Neuron (in vitro differentiated cells): Measurements from ENCODE around the gene TMEM61.

Source experiments
- H2AFZ ChIP-seq: one replicate; pipeline ENCODE4 v1.6.1; 2013; ENCODE audit warnings: low read depth, mild to moderate bottlenecking, inconsistent platforms, low read length, moderate library complexity
- H3K27me3 ChIP-seq: one replicate; pipeline ENCODE4 v1.6.1; 2013; ENCODE audit warnings: low read length; ENCODE audit not compliant: insufficient read depth
- H3K36me3 ChIP-seq: one replicate; pipeline ENCODE4 v1.6.1; 2013; ENCODE audit warnings: low read length; ENCODE audit not compliant: insufficient read depth
- H3K4me1 ChIP-seq: one replicate; pipeline ENCODE4 v1.6.1; 2013; ENCODE audit warnings: low read length; ENCODE audit not compliant: insufficient read depth
- H3K4me3 ChIP-seq: 2 replicates; pipeline ENCODE4 v1.5.1; 2013; ENCODE audit warnings: mild to moderate bottlenecking, low read length, moderate library complexity
- H3K9me3 ChIP-seq: one replicate; pipeline ENCODE4 v1.6.1; 2013; ENCODE audit warnings: low read length

The TMEM61 gene

DNA sequence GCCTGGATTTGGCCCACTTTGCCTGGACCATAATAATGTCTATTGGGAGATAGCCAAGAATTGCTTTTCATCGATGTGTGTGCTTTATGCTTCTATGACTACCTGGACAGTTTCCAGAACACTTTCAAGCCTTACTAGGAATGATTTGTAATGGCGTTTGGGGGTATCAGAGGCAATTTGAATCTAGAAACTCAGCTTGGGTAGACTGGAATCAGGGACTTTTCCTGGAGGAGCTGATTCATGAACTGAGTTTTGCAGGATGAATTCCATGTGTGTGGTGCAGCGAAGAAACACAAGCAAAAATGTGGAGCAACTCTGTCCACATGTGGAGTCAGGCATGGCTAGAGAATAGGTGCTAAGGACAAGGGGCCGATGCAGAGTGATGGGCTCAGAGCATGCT lies 11.9 kb upstream of the TMEM61 start:
- peaks cover 3% of the 10 kb centered on the region for H3K4me1 ChIP-seq
- H3K36me3 ChIP-seq = no peaks in the 10 kb centered on the region
- H3K4me3 ChIP-seq = no peak overlapping the region
- H3K9me3 ChIP-seq = no peaks in the 10 kb centered on the region
- H3K27me3 ChIP-seq = peaks cover 7% of the 10 kb centered on the region
- H2AFZ ChIP-seq = no peak overlapping the region

DNA sequence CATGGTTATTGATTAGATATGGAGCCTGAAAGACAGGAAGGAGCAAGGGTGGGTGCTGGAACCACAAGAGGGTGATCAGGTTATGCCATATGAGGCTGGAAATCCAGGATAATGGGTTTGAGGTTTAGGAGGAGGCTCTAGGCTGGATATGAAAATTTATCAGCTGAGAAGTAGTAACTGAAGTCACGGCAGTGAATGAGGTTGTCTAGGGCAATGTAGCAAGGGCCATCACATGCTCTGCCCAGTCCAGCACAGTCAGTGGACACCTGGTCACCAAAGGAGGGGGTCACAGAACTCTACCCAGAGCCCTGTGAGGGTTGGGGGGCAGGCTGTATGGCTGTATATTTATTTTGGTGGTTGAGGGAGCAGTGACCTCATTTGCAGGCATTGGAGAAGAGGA lies 10.5 kb upstream of the TMEM61 start:
- Histone ChIP-seq H3K27me3 (peaks cover 7% of the 10 kb centered on the region), H3K9me3 (no peaks in the 10 kb centered on the region), H3K4me3 (no peak overlapping the region), H2AFZ (no peak overlapping the region), H3K36me3 (no peaks in the 10 kb centered on the region), H3K4me1 (peaks cover 3% of the 10 kb centered on the region)

DNA sequence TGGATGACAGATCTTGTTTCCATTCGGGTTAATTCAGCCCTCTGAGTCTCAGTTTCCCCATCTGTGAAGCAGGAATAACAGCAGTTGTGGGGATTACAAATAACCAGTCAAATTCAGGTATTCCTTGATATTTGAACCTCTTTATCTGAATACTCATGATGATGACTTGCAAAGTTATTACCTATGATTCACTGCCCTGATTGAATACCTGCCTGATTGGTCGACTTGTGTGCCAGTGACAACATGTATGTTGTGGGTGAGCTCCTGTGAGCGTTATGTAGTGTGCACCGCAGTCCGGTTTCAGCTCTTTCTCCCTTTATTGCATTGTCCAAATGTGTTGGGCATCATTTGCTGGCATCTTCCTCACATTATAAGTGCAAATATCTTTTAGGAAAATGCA lies 9.5 kb upstream of the TMEM61 start:
- Histone ChIP-seq H2AFZ (no peak overlapping the region), H3K4me1 (peaks cover 3% of the 10 kb centered on the region), H3K9me3 (no peaks in the 10 kb centered on the region), H3K4me3 (no peak overlapping the region), H3K36me3 (no peaks in the 10 kb centered on the region), H3K27me3 (peaks cover 2% of the 10 kb centered on the region)

DNA sequence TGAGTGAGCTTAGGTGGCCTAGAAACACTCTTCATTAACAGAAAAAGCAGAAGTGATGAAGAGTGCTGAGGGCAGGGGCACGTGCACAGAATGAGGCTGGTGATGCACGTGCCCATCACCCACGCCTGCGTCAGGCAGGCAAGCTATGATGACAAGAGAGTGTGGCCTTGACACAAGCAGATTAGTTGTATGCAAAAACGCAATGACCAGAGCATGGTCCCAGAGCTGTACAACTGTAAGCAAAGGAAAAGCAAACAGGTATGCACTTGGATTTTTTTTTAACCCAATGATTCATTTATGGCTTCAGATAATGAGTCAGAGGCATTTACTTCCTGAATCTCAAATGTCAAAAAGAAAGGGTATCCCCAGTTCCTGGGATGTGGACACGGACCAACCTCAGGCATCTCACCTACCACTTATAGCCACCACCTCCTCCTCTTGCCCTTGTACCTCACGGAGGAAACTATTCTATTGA lies 9.1 kb upstream of the TMEM61 start:
- Histone ChIP-seq H3K27me3 (peaks cover 2% of the 10 kb centered on the region), H2AFZ (no peak overlapping the region), H3K4me1 (peaks cover 3% of the 10 kb centered on the region), H3K4me3 (no peak overlapping the region), H3K9me3 (no peaks in the 10 kb centered on the region), H3K36me3 (no peaks in the 10 kb centered on the region)

DNA sequence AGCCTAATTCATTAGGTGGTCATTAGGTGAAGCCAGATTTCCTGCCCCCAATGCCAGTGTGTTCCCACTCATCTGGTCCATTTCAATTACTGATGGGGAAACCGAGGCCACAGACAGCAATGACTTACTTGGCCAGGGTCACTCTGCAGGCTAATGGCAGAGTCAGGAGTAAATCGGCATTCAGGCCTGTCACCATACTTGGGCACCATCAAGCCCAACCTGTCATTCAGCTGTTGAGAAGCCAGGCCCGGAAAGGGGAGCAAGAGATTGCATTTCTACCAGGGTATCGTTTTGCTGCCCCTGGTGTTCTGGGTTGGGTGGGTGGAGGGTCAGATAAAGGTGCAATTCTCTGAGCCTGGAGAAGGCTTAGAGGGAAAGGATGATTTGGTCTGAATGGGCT lies 8.0 kb upstream of the TMEM61 start:
- Histone ChIP-seq H3K27me3 (peaks cover 7% of the 10 kb centered on the region), H3K9me3 (no peaks in the 10 kb centered on the region), H3K36me3 (no peaks in the 10 kb centered on the region), H2AFZ (no peak overlapping the region), H3K4me3 (no peak overlapping the region), H3K4me1 (peaks cover 3% of the 10 kb centered on the region)

DNA sequence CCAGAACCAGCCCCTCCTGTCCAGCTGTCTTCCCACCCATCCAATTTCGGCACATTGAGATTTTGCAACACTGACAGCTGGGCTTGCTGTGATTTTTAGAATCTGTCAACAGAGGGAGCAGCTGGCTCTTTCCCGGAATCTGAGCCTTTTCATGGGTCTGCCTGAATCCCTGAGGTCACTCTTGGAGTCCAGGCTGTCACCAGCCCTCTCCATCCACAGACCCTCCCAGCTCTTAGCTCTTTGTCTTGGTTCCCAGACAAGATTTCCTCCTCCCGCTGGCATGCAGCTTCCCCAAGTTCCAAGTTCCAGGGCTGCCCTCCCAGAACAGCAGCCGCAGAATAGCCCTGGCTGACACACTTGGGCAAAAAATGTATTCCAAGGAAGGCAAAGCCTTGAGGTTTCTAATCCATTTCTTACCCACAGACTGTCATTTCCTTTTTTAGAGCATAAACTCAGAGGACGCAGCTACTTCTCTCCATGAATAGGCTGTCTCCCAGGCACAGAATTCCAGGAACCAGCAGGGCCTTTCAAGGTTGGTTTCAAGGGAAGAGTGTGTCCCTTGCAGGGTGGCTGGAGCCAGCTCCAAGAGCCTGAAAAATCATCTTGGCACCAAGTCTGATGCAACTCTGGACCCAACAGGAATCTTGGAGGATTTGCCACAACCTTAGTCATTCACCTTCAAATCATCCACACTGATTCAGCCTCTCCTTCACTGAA lies 7.1 kb upstream of the TMEM61 start:
- peaks cover 14% of the 10 kb centered on the region for H3K27me3 ChIP-seq
- H3K9me3 ChIP-seq = no peaks in the 10 kb centered on the region
- no peak overlapping the region for H3K4me3 ChIP-seq
- no peak overlapping the region for H2AFZ ChIP-seq
- H3K4me1 ChIP-seq = peaks cover 3% of the 10 kb centered on the region
- H3K36me3 ChIP-seq = no peaks in the 10 kb centered on the region

DNA sequence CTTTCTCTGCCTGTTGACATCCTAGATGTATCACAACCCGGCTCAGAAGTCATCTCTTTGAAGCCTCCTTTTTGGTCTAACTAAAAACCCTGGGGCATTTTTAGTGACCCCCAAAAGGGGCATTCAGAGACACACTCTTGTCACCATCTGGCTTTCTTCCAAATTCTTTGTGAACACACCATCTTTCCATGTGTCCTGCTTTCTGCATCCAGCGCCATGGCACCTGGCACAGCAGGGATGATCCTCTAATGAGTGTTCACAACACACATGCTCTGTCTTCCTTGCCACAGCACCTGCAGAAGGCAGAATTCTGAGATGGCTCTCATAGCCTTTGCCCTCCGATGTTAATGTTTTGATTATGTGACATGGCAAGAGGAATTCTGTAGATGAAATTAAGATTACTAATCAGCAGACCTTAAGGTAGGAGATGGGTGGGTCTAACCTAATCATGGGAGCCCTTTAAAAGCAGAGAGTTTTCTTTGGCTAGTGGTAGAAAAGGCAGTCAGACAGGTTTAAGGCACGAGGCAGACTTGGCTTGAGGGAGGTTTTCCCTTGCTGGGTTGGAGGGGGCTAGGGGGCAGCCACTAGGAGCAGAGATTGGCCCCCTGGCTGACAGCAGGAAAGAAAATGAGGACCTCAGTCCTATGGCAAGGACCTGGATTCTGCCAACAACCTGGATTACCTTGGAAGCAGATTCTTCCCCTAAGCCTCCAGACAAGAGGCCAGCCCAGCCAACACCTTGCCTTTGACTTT lies 4.9 kb upstream of the TMEM61 start:
- Histone ChIP-seq H2AFZ (no peak overlapping the region), H3K27me3 (peaks cover 35% of the 10 kb centered on the region), H3K4me3 (no peak overlapping the region), H3K4me1 (peaks cover 3% of the 10 kb centered on the region), H3K36me3 (no peaks in the 10 kb centered on the region), H3K9me3 (no peaks in the 10 kb centered on the region)

DNA sequence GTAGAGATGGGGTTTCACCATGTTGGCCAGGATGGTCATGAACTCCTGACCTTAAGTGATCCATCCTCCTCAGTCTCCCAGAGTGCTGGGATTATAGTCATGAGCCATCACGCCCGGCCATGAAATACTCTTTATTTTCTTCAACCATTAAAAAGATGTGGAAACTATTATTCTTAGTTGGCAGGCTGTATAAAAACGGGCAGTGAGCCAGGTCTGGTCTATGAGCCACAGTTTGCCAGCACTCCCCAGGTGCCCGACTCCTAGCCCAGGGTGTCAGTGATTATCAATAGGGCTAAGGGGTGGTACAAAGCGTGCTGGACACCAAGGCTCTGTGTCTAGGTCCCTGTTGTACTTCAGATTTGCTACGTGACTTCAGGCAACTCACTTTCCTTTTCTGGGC lies 3.7 kb upstream of the TMEM61 start:
- Histone ChIP-seq H3K36me3 (no peaks in the 10 kb centered on the region), H2AFZ (no peak overlapping the region), H3K27me3 (peaks cover 46% of the 10 kb centered on the region), H3K9me3 (no peaks in the 10 kb centered on the region), H3K4me1 (peaks cover 3% of the 10 kb centered on the region), H3K4me3 (no peak overlapping the region)

DNA sequence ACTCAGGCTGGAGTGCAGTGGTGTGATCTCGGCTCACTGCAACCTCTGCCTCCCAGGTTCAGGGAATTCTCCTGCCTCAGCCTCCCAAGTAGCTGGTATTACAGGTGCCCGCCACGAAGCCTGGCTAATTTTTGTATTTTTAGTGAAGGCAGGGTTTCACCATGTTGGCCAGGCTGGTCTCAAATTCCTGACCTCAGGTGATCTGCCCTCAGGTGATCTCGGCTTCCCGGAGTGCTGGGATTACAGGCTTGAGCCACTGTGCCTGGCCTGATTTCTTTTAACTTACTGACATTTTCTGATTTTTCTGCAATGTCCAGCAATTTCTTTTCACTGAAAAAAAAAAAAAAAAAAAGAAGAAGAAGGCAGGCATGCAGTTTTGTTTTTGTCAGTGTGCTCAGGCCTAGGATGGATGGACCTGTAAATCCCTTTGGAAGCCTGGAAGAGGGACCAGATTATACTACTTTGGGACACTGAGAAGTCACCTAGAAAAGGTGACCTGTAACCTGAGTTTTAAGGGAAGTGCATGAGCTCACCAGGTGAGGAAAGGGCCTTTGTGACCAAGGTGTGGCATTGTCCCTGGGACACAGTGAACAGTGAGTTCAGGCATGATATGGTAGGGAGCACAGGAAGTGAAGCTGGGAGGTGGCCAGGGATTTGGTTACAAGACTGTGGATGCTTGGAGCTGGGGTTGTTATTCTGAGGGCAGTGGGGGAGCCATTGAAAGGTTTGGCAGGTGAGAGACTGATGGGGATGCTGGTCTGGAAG lies 2.7 kb upstream of the TMEM61 start:
- Histone ChIP-seq H3K4me1 (peaks cover 3% of the 10 kb centered on the region), H3K9me3 (no peaks in the 10 kb centered on the region), H2AFZ (no peak overlapping the region), H3K27me3 (peaks cover 53% of the 10 kb centered on the region), H3K36me3 (no peaks in the 10 kb centered on the region), H3K4me3 (no peak overlapping the region)

DNA sequence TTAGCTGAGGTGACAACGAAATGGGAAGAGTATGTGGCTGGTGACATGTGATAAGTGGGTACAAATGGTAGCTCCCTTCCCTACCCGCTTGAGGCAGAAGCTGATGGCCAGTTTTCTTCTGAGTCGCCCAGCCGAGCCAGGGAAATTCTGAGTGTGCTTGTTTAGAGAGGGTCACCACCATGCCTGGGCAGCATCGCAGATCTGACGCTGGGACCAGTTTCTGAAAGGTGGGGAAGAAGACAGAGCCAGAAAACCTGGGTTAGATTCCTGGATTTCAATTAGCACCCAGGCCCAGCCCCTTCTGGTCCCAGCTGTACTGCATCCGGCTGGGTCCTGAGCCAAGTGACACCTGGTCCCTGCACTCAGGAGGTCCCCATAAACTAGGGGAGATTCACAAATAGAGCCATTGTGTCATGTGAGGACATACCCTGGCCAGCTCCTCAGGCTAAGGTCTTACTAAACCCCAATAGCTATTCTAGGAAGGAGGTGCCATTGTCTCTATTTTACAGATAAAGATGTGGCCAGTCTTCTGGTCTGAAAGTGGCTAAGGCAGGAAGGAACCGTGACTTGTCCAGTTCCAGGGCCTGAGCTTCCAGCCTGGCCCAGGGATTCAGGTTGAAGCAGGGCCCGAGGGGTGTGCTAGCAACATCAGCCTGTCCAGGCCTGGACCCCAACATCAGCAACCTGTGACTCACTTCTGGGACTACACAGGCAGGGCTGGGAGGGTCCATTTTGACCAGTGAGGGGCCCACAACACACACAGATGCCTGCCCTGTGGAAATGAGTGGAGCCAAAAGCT lies 1.7 kb upstream of the TMEM61 start:
- no peaks in the 10 kb centered on the region for H3K9me3 ChIP-seq
- no peak overlapping the region for H3K4me3 ChIP-seq
- H3K4me1 ChIP-seq = no peaks in the 10 kb centered on the region
- H2AFZ ChIP-seq = no peak overlapping the region
- H3K27me3 ChIP-seq = peaks cover 53% of the 10 kb centered on the region
- H3K36me3 ChIP-seq = no peaks in the 10 kb centered on the region

DNA sequence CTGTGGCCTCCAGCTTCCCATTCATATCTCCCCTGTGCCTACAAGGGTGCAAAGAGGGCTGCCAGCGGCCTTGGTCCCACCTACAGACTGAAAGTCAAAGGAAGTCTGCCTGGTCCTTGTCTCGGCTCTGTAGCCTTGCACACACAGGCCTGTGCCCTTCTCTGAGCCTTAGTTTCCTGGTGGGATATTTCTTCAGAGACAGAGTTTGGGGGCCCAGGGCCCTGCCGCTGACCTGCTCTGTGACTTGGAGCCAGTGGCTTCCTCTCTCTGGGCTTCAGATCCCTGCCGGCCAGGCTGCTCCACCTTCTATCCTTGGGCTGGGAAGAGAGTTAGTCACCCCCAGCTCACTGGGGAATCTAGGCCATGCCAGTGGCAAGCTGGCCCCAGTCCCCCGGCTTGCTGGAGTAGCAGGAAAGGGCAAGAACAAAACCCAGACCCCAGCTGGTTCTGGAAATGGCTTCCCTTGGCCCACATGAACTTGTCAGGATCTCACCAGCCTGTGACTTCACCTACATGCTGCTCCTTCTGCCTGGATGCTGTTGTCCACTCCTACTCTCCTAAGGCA lies 1.0 kb upstream of the TMEM61 start:
- H3K27me3 ChIP-seq = peaks cover 56% of the 10 kb centered on the region
- no peaks in the 10 kb centered on the region for H3K4me1 ChIP-seq
- H3K4me3 ChIP-seq = no peak overlapping the region
- no peaks in the 10 kb centered on the region for H3K9me3 ChIP-seq
- no peaks in the 10 kb centered on the region for H3K36me3 ChIP-seq
- H2AFZ ChIP-seq = no peak overlapping the region

DNA sequence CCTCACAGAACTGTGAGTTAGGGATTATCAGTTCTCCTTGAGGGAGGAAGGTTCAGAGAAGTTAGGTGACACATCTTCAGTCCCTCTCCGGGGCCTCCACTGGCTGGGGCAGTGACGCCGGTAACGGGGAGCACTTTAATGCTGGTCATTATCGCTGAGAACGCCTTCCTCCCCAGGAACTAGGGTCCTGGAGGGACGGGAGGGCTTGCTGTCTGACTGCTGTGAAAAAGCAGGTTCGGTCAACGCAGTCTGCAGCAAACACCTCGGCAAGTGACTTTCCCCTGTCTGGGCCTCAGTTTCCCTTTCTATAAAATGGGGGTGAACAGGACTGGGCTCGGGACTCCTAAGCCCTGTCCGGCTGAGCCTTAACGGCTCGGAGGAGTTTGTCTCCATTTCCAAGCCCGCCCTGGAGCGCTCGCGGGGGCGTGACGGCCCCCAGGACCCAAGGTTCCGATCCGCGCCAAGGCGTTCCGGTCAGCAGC lies 341 bp upstream of the TMEM61 start:
- H3K4me1 ChIP-seq = no peaks in the 10 kb centered on the region
- no peak overlapping the region for H2AFZ ChIP-seq
- H3K9me3 ChIP-seq = no peaks in the 10 kb centered on the region
- peaks cover 60% of the 10 kb centered on the region for H3K27me3 ChIP-seq
- no peak overlapping the region for H3K4me3 ChIP-seq
- H3K36me3 ChIP-seq = no peaks in the 10 kb centered on the region
